GM18498 (cell line): ENCODE measurements around the gene C17orf114.

Source experiments
- ATAC-seq: cut with Tn5 transposase; IDR thresholded peaks from one replicate; pipeline ENCODE4 v1.9.1; 2021; ENCODE audit warnings: mild to moderate bottlenecking, moderate library complexity; ENCODE audit not compliant: unreplicated experiment

The C17orf114 gene

GRCh38 chr17:4788159-4788806 is 13.8 kb downstream of the C17orf114 start:
- ATAC-seq, result no peak

DNA sequence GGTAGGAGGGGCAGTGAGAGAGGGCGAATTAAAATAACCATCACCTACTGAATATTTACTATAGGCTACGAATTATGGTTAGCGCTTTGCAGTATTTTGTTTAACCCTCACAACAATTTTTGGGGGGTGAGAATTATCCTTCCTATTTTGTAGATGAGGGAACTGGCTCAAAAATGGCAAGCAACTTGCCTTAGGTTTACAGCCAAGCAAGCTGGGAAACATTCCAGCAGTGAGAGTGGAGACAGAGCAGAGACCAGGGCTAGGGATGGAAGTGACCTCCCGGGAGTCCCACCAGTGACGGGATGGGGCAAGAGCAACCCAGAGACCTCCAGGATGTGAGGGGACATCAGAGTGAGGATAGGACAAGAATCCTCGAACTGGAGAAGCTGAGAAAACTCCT is 15.6 kb downstream of the C17orf114 start:
- ATAC-seq, result no peak

DNA sequence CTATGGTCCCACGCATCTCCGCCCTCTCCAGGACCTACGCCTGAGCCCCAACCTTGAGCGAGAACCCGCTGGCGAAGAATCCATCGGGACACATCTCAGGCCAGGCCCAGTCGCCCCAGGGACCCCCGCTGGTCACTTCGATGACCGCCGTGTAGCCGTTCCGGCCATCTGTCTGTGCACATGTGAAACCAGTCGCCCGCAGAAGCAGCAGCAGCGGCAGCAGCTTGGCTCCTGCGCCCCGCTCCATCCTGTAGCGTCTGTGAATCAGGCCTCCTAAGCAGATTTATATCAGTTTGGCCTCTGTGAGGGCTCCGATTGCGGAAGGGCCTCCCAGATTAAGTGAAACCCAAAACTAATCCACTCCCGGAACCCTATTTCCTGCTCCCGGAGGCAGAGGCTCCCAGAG is 16.0 kb downstream of the C17orf114 start, which contains the start of gene VMO1:
Gene VMO1 (minus strand): TSS at position 259 of the 406 bp plus-strand sequence. CDS start 12 bp downstream, at position 247.
- ATAC-seq, result no peak

DNA sequence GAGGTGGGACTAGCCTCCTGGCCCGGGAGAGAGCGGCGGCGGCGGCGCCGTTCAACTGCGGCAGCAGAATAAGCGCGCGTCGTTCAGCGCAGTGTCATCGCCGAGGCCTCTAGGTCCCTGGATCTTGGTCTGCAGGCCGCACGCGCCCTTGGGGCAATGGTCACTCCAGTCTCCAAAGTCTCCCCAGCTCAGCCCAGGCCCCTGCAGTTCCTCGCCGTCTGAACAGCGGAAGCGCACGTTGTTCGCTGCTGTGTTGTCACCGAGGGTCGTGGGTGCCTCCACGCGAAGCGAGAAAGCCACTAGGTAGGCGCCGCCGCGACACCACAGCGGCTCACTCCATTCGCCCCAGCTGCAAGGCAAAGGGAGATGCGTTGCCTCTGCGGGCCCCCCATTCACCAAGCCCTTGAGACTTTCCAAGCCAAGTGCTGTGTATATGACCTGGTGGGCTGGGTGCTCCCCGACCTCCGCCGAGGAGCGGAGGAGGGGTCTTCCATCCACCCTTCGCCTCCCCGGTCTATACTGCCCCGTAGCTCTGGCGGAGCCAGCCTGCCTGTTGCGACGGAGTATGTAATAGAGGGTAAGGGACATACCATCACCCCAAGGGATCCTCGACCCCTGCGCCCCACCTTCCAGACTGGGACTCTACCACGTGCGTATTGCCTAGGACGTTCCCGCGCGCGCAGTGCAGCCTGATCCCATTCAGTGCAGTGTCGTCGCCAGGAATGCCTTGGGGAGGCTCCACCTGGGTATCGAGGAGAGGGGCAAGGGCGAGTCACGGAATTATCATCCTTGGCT is 16.6 kb downstream of the C17orf114 start:
- no peak for ATAC-seq

- ATAC-seq, result no peak
Observed at GRCh38 chr17:4782652-4783051, 19.5 kb downstream of the C17orf114 start.

DNA sequence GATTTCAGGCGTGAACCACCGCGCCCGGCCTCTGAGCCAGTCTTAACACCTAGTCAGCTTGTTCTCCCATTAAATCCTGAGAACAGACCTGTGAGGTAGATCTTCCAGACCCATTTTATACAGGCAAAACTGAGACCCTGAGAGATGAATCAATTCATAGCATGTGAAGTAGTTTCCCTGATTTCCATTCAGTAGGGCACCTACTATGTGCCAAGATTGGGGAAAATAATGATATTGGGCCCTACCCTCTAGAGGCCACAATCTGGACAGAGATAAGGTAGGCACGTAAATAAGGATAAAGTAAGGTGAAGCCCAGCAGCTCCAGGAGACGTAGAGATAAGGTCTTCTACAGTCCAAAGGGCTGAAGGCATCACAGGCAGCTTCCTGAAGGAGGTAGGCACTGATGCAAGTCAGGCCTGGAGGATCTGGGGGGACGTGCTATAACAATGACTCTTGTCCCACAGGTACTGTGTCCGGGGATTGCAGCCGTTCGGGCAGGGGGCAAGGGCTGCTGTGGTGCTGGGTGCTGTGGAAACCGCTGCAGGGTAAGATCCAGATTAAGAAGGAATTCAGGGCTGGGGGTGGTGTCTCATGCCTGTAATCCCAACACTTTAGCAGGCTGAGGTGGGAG is 21.7 kb downstream of the C17orf114 start:
- ATAC-seq, result no peak

DNA sequence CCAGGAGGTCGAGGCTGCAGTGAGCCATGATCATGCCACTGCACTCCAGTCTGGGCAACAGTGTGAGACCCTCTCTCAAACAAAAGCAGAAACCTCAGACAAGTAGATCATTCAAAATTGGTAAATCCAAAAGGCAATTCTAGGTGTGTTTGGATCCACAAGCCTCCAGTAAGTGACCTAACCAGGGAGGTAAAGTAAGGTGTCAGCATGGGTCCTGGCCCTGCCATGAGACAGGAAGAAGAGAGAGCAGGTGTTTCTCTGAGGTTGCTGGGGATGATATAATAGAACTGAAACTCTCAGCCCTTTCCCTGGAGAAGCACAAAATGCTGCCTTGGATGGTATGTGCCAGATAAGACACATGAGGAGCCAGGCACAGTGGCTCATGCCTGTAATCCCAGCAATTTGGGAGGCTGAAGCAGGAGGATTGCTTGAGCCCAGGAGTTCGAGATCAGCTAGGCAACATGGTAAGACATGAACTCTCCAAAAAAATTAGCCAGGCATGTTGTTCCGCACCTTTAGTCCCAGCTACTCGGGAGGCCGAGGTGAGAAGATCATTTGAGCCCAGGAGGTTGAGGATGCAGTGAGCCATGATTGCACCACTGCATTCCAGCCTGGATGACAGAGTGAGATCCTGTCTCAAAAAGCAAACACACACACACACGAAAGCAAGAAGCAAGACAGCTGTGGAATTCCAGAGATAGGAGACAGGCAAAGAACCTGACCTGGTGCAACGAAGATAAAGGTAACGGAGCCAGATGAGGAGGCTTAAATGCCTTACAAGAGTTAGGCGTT is 24.0 kb downstream of the C17orf114 start:
- no peak for ATAC-seq

- no peak for ATAC-seq
Observed at GRCh38 chr17:4772235-4772613, 29.9 kb downstream of the C17orf114 start.

DNA sequence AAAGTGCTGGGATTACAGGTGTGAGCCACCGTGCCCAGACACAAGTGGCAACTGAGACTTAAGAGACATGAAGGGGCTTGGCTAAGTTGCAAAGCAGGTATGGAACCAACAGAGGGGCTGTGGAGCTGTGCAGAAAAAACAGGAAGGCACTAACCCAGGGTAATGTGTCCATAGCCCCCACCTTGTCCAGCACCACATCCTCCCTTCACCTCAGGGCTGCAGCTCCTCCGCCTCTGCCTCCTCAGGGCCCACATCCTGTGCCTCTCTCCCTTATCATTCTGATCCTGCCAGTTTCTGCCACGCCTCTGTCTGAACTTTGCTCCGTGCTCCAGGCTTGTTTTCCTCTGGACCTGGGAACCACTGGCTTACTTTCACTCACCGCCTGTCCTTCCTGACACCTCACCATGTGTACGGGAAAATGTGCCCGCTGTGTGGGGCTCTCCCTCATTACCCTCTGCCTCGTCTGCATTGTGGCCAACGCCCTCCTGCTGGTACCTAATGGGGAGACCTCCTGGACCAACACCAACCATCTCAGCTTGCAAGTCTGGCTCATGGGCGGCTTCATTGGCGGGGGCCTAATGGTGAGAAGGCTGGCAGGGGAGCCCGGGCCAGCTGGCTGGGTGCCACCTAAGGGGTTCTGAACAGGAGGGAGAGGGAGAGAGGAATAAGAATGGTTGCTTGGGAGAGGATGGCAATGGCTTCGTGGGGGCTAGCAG is 30.5 kb downstream of the C17orf114 start, which contains the start of gene TM4SF5:
Gene TM4SF5 (plus strand): TSS at position 368 of the 716 bp plus-strand sequence. CDS start 37 bp downstream, at position 405.
- ATAC-seq, result no peak

DNA sequence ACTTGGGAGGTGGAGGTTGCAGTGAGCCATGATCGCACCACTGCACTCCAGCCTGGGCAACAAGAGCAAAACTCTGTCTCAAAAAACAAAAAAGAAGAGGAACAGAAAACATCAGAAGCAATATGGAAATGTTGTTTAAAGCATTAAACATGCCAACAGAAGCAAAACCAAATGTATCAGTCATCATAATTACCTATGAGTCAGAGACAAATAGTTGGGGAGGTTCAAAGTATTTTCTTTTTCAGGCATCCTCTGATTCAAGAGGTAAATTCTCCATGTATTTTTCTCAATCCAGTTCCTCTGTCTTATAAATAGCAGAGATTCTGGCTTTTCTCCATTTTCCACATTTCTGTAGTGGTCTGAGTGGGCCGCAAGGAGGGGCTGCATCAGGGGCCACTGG is 32.5 kb downstream of the C17orf114 start:
- ATAC-seq, result no peak

- no peak for ATAC-seq
Observed at GRCh38 chr17:4768298-4768697, 33.8 kb downstream of the C17orf114 start.

GRCh38 chr17:4766723-4767122 is 35.4 kb downstream of the C17orf114 start:
- ATAC-seq, result no peak

GRCh38 chr17:4766201-4766600 is 35.9 kb downstream of the C17orf114 start:
- ATAC-seq, result no peak

DNA sequence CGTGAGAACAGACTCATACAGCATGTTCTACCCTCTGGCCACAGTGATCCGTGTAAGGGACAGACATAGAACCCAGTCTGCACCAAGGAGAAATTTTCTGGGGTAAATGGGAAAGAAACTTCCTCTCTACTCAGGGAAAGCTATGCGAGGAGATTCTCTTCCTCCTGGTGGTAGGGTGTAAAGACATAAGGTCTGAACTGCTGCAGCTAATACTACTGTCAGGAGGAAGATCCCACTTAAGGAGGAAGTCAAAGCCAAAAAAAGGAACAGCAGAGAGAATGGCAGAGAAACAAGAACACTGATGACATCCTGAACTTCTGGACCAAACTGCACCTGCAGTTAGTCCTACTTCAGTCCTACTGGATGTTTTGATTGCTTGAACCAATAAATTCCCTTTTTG is 37.5 kb downstream of the C17orf114 start:
- ATAC-seq, result no peak

DNA sequence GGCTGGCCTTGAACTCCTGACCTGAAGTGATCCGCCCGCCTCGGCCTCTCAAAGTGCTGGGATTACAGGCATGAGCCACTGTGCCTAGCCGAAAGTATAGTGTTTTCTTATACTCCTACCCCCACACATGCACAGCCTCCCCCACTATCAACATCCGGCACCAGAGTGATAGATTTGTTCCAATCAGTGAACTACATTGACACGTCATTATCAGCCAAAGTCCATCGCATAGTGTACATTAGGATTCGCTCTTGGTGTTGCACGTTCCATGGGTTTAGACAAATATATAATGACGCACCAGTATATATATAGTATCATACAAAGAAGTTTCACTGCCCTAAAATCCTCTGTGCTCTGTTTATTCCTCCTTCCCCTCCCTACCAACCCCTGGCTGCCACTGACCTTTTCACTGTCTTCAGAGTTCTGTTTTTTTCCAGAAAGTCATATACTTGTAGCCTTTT is 42.3 kb downstream of the C17orf114 start:
- ATAC-seq, result no peak

GRCh38 chr17:4753392-4753791 is 48.7 kb downstream of the C17orf114 start:
- ATAC-seq, result no peak

DNA sequence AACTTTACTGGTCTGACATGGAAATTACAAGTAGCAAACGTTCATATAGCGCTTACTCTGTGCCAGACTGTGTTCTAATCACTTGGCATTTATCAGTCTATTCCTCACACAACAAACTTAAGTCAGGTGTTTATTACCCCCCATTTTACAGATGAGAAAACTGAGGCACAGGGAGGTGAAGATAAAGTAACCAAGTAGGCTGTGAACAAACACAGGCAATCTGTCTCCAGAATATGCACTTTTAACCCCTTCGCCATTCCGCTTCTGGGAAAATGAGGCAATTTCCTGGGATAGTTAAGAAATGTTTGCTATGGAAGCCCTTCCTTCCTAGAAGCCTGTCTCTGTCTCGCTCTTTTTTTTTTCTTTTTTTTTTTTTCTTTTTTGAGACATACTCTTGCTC is 50.2 kb downstream of the C17orf114 start:
- no peak for ATAC-seq
